ENCODE data around the gene PRKCH. TPM values are rescaled to one million over a fixed set of nuclear protein-coding genes. Genes with fewer than 3 reads are reported as not detected.
A peak's percentile ranks its signal among the peaks of the same experiment; 100 is the strongest.

The PRKCH gene
- total RNA-seq, 4 donors from 2014 or later, result 49.5 to 147 (median 59.2) TPM

DNA sequence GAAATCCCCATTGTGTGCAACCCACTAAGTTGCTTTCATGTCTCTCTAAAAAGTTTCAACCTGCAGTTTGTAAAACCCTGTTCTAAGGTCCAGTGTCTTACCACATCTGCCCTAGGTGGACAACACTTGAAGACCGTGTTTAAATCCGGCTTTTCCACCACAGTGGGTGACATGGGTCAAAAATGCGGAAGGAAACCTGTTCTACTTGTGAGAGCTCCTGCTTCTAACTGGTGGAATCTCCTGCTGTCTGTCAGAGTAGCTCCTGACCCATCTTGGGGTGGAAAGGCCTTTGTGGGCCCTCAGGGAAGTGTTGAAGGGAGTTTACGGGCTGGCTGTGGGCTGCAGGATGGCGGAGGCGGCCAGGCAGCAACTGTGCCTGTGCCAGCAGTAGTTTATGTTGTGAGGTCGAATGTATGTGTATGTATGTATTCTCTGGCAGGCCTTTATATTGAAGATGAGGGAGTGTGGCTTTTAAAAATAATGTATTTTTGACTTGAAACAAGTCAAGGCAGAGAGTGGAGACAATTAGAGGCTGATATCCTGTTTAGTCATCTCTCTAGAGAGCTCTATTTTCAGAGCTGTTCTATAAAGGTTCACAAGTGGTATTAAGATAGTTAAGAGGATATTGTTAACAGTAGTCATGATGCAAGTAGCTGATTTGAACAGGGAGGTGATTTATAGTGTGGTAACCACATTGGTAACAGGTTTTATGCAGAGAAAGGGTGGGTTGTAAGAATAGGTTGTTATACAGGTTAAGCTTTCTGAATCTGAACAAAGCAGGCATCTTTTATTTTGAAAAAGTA lies 67.0 kb downstream of the PRKCH start:
- 47% methylated on average over 7 of the region's 7 CpGs for whole genome bisulfite sequencing
- no peaks in the 10 kb centered on the region for H3K9me3 ChIP-seq
- H3K27ac ChIP-seq, result peak overlapping the region; percentile 2
- no peaks in the 10 kb centered on the region for H3K36me3 ChIP-seq
- H3K27me3 ChIP-seq, result no peaks in the 10 kb centered on the region
- TF ChIP-seq EP300 (IDR thresholded peaks at IDR 0.05), result no peak
- no peak for TF ChIP-seq POLR2AphosphoS5 (IDR thresholded peaks at IDR 0.05)
- TF ChIP-seq POLR2A (IDR thresholded peaks at IDR 0.05), result no peak
- TF ChIP-seq, protein P1, sequence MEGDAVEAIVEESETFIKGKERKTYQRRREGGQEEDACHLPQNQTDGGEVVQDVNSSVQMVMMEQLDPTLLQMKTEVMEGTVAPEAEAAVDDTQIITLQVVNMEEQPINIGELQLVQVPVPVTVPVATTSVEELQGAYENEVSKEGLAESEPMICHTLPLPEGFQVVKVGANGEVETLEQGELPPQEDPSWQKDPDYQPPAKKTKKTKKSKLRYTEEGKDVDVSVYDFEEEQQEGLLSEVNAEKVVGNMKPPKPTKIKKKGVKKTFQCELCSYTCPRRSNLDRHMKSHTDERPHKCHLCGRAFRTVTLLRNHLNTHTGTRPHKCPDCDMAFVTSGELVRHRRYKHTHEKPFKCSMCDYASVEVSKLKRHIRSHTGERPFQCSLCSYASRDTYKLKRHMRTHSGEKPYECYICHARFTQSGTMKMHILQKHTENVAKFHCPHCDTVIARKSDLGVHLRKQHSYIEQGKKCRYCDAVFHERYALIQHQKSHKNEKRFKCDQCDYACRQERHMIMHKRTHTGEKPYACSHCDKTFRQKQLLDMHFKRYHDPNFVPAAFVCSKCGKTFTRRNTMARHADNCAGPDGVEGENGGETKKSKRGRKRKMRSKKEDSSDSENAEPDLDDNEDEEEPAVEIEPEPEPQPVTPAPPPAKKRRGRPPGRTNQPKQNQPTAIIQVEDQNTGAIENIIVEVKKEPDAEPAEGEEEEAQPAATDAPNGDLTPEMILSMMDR (IDR thresholded peaks at IDR 0.05), result no peak
- peaks cover 23% of the 10 kb centered on the region for H3K4me1 ChIP-seq
- H3K4me3 ChIP-seq, result no peak overlapping the region
- no peak for DNase-seq (ENCODE audit: low spot score in 2 of 2)

- Histone ChIP-seq H3K9me3 (no peaks in the 10 kb centered on the region), H3K4me1 (peaks cover 23% of the 10 kb centered on the region), H3K4me3 (no peak overlapping the region), H3K27ac (peak overlapping the region; percentile 2), H3K27me3 (no peaks in the 10 kb centered on the region), H3K36me3 (no peaks in the 10 kb centered on the region)
- TF ChIP-seq, protein P1 (IDR thresholded peaks at IDR 0.05), result no peak
- TF ChIP-seq POLR2A (IDR thresholded peaks at IDR 0.05) (no peak), POLR2AphosphoS5 (IDR thresholded peaks at IDR 0.05) (no peak), EP300 (IDR thresholded peaks at IDR 0.05) (no peak)
- no peak for DNase-seq (ENCODE audit: low spot score in 2 of 2)
- 76% methylated on average over 5 of the region's 5 CpGs for WGBS
Measured at GRCh38 chr14:61388976-61389576, 67.7 kb downstream of the PRKCH start.

DNA sequence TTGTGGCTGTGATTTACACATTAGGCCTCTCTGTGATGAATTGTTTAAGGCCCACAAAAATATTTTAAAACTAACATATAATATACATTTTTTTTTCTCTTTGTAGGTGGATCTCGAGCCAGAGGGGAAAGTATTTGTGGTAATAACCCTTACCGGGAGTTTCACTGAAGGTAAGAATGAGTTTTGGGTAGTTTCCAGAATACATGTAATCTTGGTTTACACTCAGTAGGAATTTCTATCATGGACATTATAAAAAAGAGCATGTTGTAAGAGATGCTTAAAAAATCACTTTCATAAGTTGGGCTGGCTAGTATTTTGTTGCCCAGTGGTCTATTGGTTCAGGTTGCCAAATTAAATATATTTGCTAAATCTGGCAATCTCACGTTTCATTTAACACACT lies 69.7 kb downstream of the PRKCH start:
- H3K36me3 ChIP-seq, result no peaks in the 10 kb centered on the region
- TF ChIP-seq EP300 (IDR thresholded peaks at IDR 0.05) (no peak), POLR2AphosphoS5 (IDR thresholded peaks at IDR 0.05) (no peak), POLR2A (IDR thresholded peaks at IDR 0.05) (no peak)
- TF ChIP-seq, protein P1 (IDR thresholded peaks at IDR 0.05), result no peak
- no peaks in the 10 kb centered on the region for H3K27me3 ChIP-seq
- H3K4me1 ChIP-seq, result peaks cover 23% of the 10 kb centered on the region
- no peak overlapping the region for H3K4me3 ChIP-seq
- no peaks in the 10 kb centered on the region for H3K9me3 ChIP-seq
- H3K27ac ChIP-seq, result no peak overlapping the region
- WGBS, result 67% methylated on average over 3 of the region's 3 CpGs
- DNase-seq (ENCODE audit: low spot score in 2 of 2), result no peak

DNA sequence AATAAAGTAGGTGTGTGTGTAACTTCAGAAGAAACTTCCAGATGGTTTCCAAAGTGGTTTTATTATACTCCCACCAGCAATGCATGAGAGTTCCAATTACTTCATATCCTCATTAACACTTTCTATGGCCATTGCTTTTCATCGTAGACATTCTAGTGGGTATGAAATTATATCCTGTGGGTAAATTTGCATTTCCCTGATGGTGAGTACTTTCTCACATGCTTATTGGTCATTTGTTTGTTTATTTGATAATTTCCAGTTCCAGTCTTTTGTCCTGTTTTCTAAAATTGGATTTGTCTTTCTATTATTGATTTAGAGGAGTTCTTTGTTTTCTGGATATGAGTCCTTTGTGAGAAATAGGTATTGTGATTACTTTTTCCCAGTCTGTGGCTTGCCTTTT lies 70.9 kb downstream of the PRKCH start:
- no peak for TF ChIP-seq POLR2AphosphoS5 (IDR thresholded peaks at IDR 0.05)
- TF ChIP-seq EP300 (IDR thresholded peaks at IDR 0.05), result no peak
- TF ChIP-seq POLR2A (IDR thresholded peaks at IDR 0.05), result no peak
- TF ChIP-seq, protein P1 (IDR thresholded peaks at IDR 0.05), result no peak
- H3K27ac ChIP-seq, result no peak overlapping the region
- no peaks in the 10 kb centered on the region for H3K9me3 ChIP-seq
- no peak for DNase-seq (ENCODE audit: low spot score in 2 of 2)
- no peaks in the 10 kb centered on the region for H3K36me3 ChIP-seq
- H3K4me1 ChIP-seq, result peaks cover 20% of the 10 kb centered on the region
- H3K27me3 ChIP-seq, result no peaks in the 10 kb centered on the region
- no peak overlapping the region for H3K4me3 ChIP-seq
- WGBS, result 75% methylated on average over 1 of the region's 1 CpG

GRCh38 chr14:61394542-61394941 lies 73.2 kb downstream of the PRKCH start:
- DNase-seq (ENCODE audit: low spot score in 2 of 2), result no peak
- H3K9me3 ChIP-seq, result no peaks in the 10 kb centered on the region
- no peak overlapping the region for H3K27ac ChIP-seq
- TF ChIP-seq POLR2A (IDR thresholded peaks at IDR 0.05) (no peak), EP300 (IDR thresholded peaks at IDR 0.05) (no peak), POLR2AphosphoS5 (IDR thresholded peaks at IDR 0.05) (no peak)
- TF ChIP-seq, protein P1 (IDR thresholded peaks at IDR 0.05), result no peak
- H3K36me3 ChIP-seq, result no peaks in the 10 kb centered on the region
- no peak overlapping the region for H3K4me3 ChIP-seq
- H3K4me1 ChIP-seq, result peaks cover 6% of the 10 kb centered on the region
- 93% methylated on average over 1 of the region's 1 CpG for WGBS
- H3K27me3 ChIP-seq, result no peaks in the 10 kb centered on the region
